ENCODE measurements around the gene PLCH2. TPM values are rescaled to one million over a fixed set of nuclear protein-coding genes. Genes with fewer than 3 reads are reported as not detected.
"Not testable (repeated sequence)": the region's sequence is repeated elsewhere in the genome, so short reads cannot be mapped to it uniquely, and the experiment has no call there.

PLCH2 gene
- total RNA-seq, 4 donors from 2014 or later = 1.00 to 7.3 (median 4.6) TPM

- Histone ChIP-seq H3K36me3 (no peaks in the 10 kb centered on the region), H3K27ac (no peak overlapping the region), H3K4me3 (no peak overlapping the region), H3K27me3 (peaks cover 17% of the 10 kb centered on the region), H3K4me1 (no peaks in the 10 kb centered on the region), H3K9me3 (no peaks in the 10 kb centered on the region)
- no peak for TF ChIP-seq CTCF (IDR thresholded peaks at IDR 0.05)
- TF ChIP-seq POLR2A (IDR thresholded peaks at IDR 0.05) = no peak
- no peak for TF ChIP-seq EP300 (IDR thresholded peaks at IDR 0.05; ENCODE audit: low read depth)
- TF ChIP-seq POLR2AphosphoS5 (IDR thresholded peaks at IDR 0.05) = no peak
- no peak for DNase-seq
- intact Hi-C loops (cut with DNase I; ENCODE audit: low total_unique reads) = no loop called here
- in situ Hi-C loops (cut with MboI; ENCODE audit: low pct_ligation_motif_present in 1 of 4, low pct_unique_long_range_greater_than_20kb in 1 of 4, low sequenced_read_pairs in 3 of 4) = no loop called here
- 68% methylated on average over 13 of the region's 17 CpGs; no CpG with 5 or more reads in 1 of the 2 donors for WGBS, 2 donors (ENCODE audit: low coverage in 1 of 2)
Measured at GRCh38 chr1:2457444-2457843, 18.6 kb upstream of the PLCH2 start.

- H3K4me1 ChIP-seq = no peaks in the 10 kb centered on the region
- intact Hi-C loops (cut with DNase I; ENCODE audit: low total_unique reads) (no loop called here), in situ Hi-C loops (cut with MboI; ENCODE audit: low pct_ligation_motif_present in 1 of 4, low pct_unique_long_range_greater_than_20kb in 1 of 4, low sequenced_read_pairs in 3 of 4) (no loop called here)
- H3K27ac ChIP-seq = no peak overlapping the region
- DNase-seq = no peak
- H3K9me3 ChIP-seq = no peaks in the 10 kb centered on the region
- peaks cover 22% of the 10 kb centered on the region for H3K27me3 ChIP-seq
- H3K4me3 ChIP-seq = no peak overlapping the region
- H3K36me3 ChIP-seq = no peaks in the 10 kb centered on the region
- WGBS, 2 donors (ENCODE audit: low coverage in 1 of 2) = 76% methylated on average over 16 of the region's 18 CpGs; no CpG with 5 or more reads in 1 of the 2 donors
- TF ChIP-seq POLR2A (IDR thresholded peaks at IDR 0.05) (no peak), POLR2AphosphoS5 (IDR thresholded peaks at IDR 0.05) (no peak)
Measured at GRCh38 chr1:2458687-2459086, 17.4 kb upstream of the PLCH2 start.

GRCh38 chr1:2459102-2459753 lies 16.9 kb upstream of the PLCH2 start:
- intact Hi-C loops (cut with DNase I; ENCODE audit: low total_unique reads); in situ Hi-C loops (cut with MboI; ENCODE audit: low pct_ligation_motif_present in 1 of 4, low pct_unique_long_range_greater_than_20kb in 1 of 4, low sequenced_read_pairs in 3 of 4); H3K9me3 ChIP-seq; H3K27ac ChIP-seq; H3K36me3 ChIP-seq; DNase-seq; H3K4me1 ChIP-seq; H3K4me3 ChIP-seq: not testable (repeated sequence)
- H3K27me3 ChIP-seq = peaks cover 24% of the 10 kb centered on the region
- WGBS, 2 donors (ENCODE audit: low coverage in 1 of 2) = 74% methylated on average over 16 of the region's 16 CpGs; no CpG with 5 or more reads in 1 of the 2 donors

- Histone ChIP-seq H3K4me1 (no peaks in the 10 kb centered on the region), H3K9me3 (no peaks in the 10 kb centered on the region), H3K27me3 (peaks cover 29% of the 10 kb centered on the region), H3K27ac (no peak overlapping the region), H3K36me3 (no peaks in the 10 kb centered on the region), H3K4me3 (no peak overlapping the region)
- intact Hi-C loops (cut with DNase I; ENCODE audit: low total_unique reads) = no loop called here
- DNase-seq = no peak
- 48% methylated on average over 23 of the region's 23 CpGs; no CpG with 5 or more reads in 1 of the 2 donors for WGBS, 2 donors (ENCODE audit: low coverage in 1 of 2)
- TF ChIP-seq POLR2A (IDR thresholded peaks at IDR 0.05) (no peak), CTCF (IDR thresholded peaks at IDR 0.05) (no peak), POLR2AphosphoS5 (IDR thresholded peaks at IDR 0.05) (no peak), EP300 (IDR thresholded peaks at IDR 0.05; ENCODE audit: low read depth) (no peak)
- in situ Hi-C loops (cut with MboI; ENCODE audit: low pct_ligation_motif_present in 1 of 4, low pct_unique_long_range_greater_than_20kb in 1 of 4, low sequenced_read_pairs in 3 of 4) = no loop called here
Measured at GRCh38 chr1:2459757-2460156, 16.3 kb upstream of the PLCH2 start.

- Histone ChIP-seq H3K27ac (no peak overlapping the region), H3K9me3 (no peaks in the 10 kb centered on the region), H3K4me1 (no peaks in the 10 kb centered on the region), H3K27me3 (peaks cover 33% of the 10 kb centered on the region), H3K4me3 (no peak overlapping the region), H3K36me3 (no peaks in the 10 kb centered on the region)
- DNase-seq = no peak
- WGBS, 2 donors (ENCODE audit: low coverage in 1 of 2) = 50 to 65% methylated on average over 2 to 8 of the region's 8 CpGs
- intact Hi-C loops (cut with DNase I; ENCODE audit: low total_unique reads) (no loop called here), in situ Hi-C loops (cut with MboI; ENCODE audit: low pct_ligation_motif_present in 1 of 4, low pct_unique_long_range_greater_than_20kb in 1 of 4, low sequenced_read_pairs in 3 of 4) (no loop called here)
- TF ChIP-seq POLR2AphosphoS5 (IDR thresholded peaks at IDR 0.05) (no peak), POLR2A (IDR thresholded peaks at IDR 0.05) (no peak), EP300 (IDR thresholded peaks at IDR 0.05; ENCODE audit: low read depth) (no peak), CTCF (IDR thresholded peaks at IDR 0.05) (no peak)
Measured at GRCh38 chr1:2460203-2460602, 15.9 kb upstream of the PLCH2 start.

All from transverse colon (tissue), 4 donors.